Small intestine (tissue), 7 donors: ENCODE results near the gene IPO11. TPM values are rescaled to one million over a fixed set of nuclear protein-coding genes. Genes with fewer than 3 reads are reported as not detected.

Source experiments
- DNase-seq, 2 donors: peaks; one replicate each; pipeline versions ENCODE4 v3.0.0 to v3.0.0-alpha.2; 2013
- FAIRE-seq: peaks from 2 replicates; lab custom pipeline; 2012; peaks lifted over from hg19 to GRCh38; lab: Jason Lieb, UNC
- H3K27ac ChIP-seq, 3 donors: one replicate each; pipeline ENCODE4 v1.5.1; 2013; ENCODE audit warnings: low read length in 2 of 3, mild to moderate bottlenecking in 2 of 3, control low read depth in 1 of 3, inconsistent platforms in 1 of 3, low read depth in 1 of 3, moderate library complexity in 1 of 3
- H3K27me3 ChIP-seq, 3 donors: one replicate each; pipeline ENCODE4 v1.6.1; 2013; ENCODE audit warnings: low read length in 3 of 3, inconsistent platforms in 1 of 3; ENCODE audit not compliant: control insufficient read depth in 3 of 3, insufficient read depth in 3 of 3
- H3K36me3 ChIP-seq, 3 donors: one replicate each; pipeline ENCODE4 v1.6.1; 2013; ENCODE audit warnings: low read length in 3 of 3, inconsistent platforms in 1 of 3, low read depth in 1 of 3, mild to moderate bottlenecking in 1 of 3, moderate library complexity in 1 of 3; ENCODE audit not compliant: control insufficient read depth in 3 of 3, insufficient read depth in 2 of 3
- H3K4me1 ChIP-seq, 3 donors: one replicate each; pipeline ENCODE4 v1.6.1; 2013; ENCODE audit warnings: low read length in 2 of 3, inconsistent platforms in 1 of 3, low read depth in 1 of 3, mild to moderate bottlenecking in 1 of 3, moderate library complexity in 1 of 3; ENCODE audit not compliant: control insufficient read depth in 3 of 3, insufficient read depth in 2 of 3
- H3K4me3 ChIP-seq, 3 donors: one replicate each; pipeline ENCODE4 v1.5.1; 2013; ENCODE audit warnings: low read length in 3 of 3, control low read depth in 1 of 3, inconsistent platforms in 1 of 3, low read depth in 1 of 3, mild to moderate bottlenecking in 1 of 3, moderate library complexity in 1 of 3
- H3K9me3 ChIP-seq, 2 donors: one replicate each; pipeline ENCODE4 v1.6.1; 2013; ENCODE audit warnings: low read depth in 1 of 2, low read length in 1 of 2; ENCODE audit not compliant: control insufficient read depth in 2 of 2, insufficient read depth in 1 of 2
- WGBS, 3 donors: extraction: QIAGEN DNeasy Blood & Tissue Kit; methylation state at CpG; one replicate each; pipeline ENCODE4 v1.1.7; 2013; 5-methylcytosine and 5-hydroxymethylcytosine counted together
- polyA plus RNA-seq, 4 donors: library from polyadenylated mRNA; stranded (reverse) in 3 of 4; unstranded in 1 of 4; fragments of 200-250 nt in 3 of 4; fragments of 120-200 nt in 1 of 4; gene quantifications; one replicate each; pipeline versions ENCODE4 v1.2.1 to v1.2.3, GENCODE V29; 2013
- donor health status: healthy with polysubstance abuse.
- donor health status: control.
- donor health status: control.
- donor health status: Bipolar disorder and iron deficiency.
- donor health status: healthy.

The IPO11 gene
- polyA plus RNA-seq, 4 donors, result 4.7 to 19.6 (median 10.9) TPM

- no peaks in the 10 kb centered on the region for H3K27me3 ChIP-seq
- DNase-seq (no peak), FAIRE-seq (no peak)
- peaks cover 0 to 33% of the 10 kb centered on the region in 2 donors for H3K9me3 ChIP-seq
- 64 to 78% (median 69%) methylated on average over 1 of the region's 1 CpG for WGBS, 3 donors
- H3K27ac ChIP-seq, result no peak overlapping the region
- H3K36me3 ChIP-seq, result peaks cover 0 to 22% (median 4%) of the 10 kb centered on the region in 3 donors
- H3K4me3 ChIP-seq, result no peak overlapping the region
- H3K4me1 ChIP-seq, result no peaks in the 10 kb centered on the region
These were observed 156.9 kb downstream of the IPO11 start for GRCh38 chr5:62569470-62569869.

- Histone ChIP-seq H3K27ac (no peak overlapping the region), H3K4me3 (no peak overlapping the region), H3K4me1 (no peaks in the 10 kb centered on the region), H3K9me3 (peaks cover 0 to 9% of the 10 kb centered on the region in 2 donors), H3K36me3 (peaks cover 0 to 7% (median 2%) of the 10 kb centered on the region in 3 donors), H3K27me3 (no peaks in the 10 kb centered on the region)
- FAIRE-seq, result no peak
- no peak for DNase-seq
- 92 to 95% (median 93%) methylated on average over 9 of the region's 9 CpGs for WGBS, 3 donors
These were observed 160.5 kb downstream of the IPO11 start for GRCh38 chr5:62572918-62573514.

GRCh38 chr5:62574599-62574998 is 162.0 kb downstream of the IPO11 start:
- Histone ChIP-seq H3K9me3 (no peaks in the 10 kb centered on the region), H3K27ac (no peak overlapping the region), H3K4me3 (no peak overlapping the region), H3K4me1 (no peaks in the 10 kb centered on the region), H3K36me3 (no peaks in the 10 kb centered on the region), H3K27me3 (no peaks in the 10 kb centered on the region)
- FAIRE-seq (no peak), DNase-seq (no peak)
- 81 to 88% (median 84%) methylated on average over 2 of the region's 2 CpGs for WGBS, 3 donors

- WGBS, 3 donors, result 36 to 76% (median 59%) methylated on average over 2 of the region's 2 CpGs
- no peak for FAIRE-seq
These were observed 162.5 kb downstream of the IPO11 start for GRCh38 chr5:62575066-62575465.

GRCh38 chr5:62575489-62575888 is 162.9 kb downstream of the IPO11 start:
- Histone ChIP-seq H3K4me3 (no peak overlapping the region), H3K27ac (no peak overlapping the region), H3K36me3 (no peaks in the 10 kb centered on the region), H3K27me3 (no peaks in the 10 kb centered on the region), H3K4me1 (no peaks in the 10 kb centered on the region), H3K9me3 (no peaks in the 10 kb centered on the region)
- DNase-seq (no peak), FAIRE-seq (no peak)
- whole genome bisulfite sequencing, 3 donors, result 72 to 92% (median 76%) methylated on average over 1 of the region's 1 CpG

More at GRCh38 chr5:62575066-62575465, 162.5 kb downstream of the IPO11 start:
- Histone ChIP-seq H3K27me3 (no peaks in the 10 kb centered on the region), H3K4me1 (no peaks in the 10 kb centered on the region), H3K4me3 (no peak overlapping the region), H3K36me3 (no peaks in the 10 kb centered on the region), H3K27ac (no peak overlapping the region), H3K9me3 (no peaks in the 10 kb centered on the region)
- DNase-seq, result peak in 1 of 2 donors; percentile 3

- 85 to 94% (median 92%) methylated on average over 4 of the region's 4 CpGs for WGBS, 3 donors
- no peak overlapping the region for H3K27ac ChIP-seq
- H3K36me3 ChIP-seq, result no peaks in the 10 kb centered on the region
- no peaks in the 10 kb centered on the region for H3K9me3 ChIP-seq
- FAIRE-seq (no peak), DNase-seq (no peak)
- no peak overlapping the region for H3K4me3 ChIP-seq
- no peaks in the 10 kb centered on the region for H3K27me3 ChIP-seq
- no peaks in the 10 kb centered on the region for H3K4me1 ChIP-seq
These were observed 164.1 kb downstream of the IPO11 start for GRCh38 chr5:62576570-62577170.

- no peak overlapping the region for H3K27ac ChIP-seq
- DNase-seq (no peak), FAIRE-seq (no peak)
- H3K4me3 ChIP-seq, result no peak overlapping the region
- no peaks in the 10 kb centered on the region for H3K9me3 ChIP-seq
- H3K27me3 ChIP-seq, result no peaks in the 10 kb centered on the region
- no peaks in the 10 kb centered on the region for H3K4me1 ChIP-seq
- H3K36me3 ChIP-seq, result no peaks in the 10 kb centered on the region
- 91 to 97% (median 94%) methylated on average over 1 of the region's 1 CpG for WGBS, 3 donors
These were observed 164.9 kb downstream of the IPO11 start for GRCh38 chr5:62577488-62577887.

- no peaks in the 10 kb centered on the region for H3K9me3 ChIP-seq
- H3K27ac ChIP-seq, result no peak within 1 kb of the TSS
- WGBS, 3 donors, result 39 to 79% (median 66%) methylated on average over 4 of the region's 4 CpGs
- H3K36me3 ChIP-seq, result no peaks in the 10 kb centered on the region
- H3K4me1 ChIP-seq, result no peaks in the 10 kb centered on the region
- DNase-seq (peak; percentile 6 to 23), FAIRE-seq (no peak)
- no peak within 1 kb of the TSS for H3K4me3 ChIP-seq
- no peaks in the 10 kb centered on the region for H3K27me3 ChIP-seq
These were observed 166.0 kb downstream of the IPO11 start, which contains the start of gene LRRC70 for GRCh38 chr5:62578540-62578939. LRRC70 (plus strand) TSS chr5:62578819; CDS start chr5:62579439, 620 bp downstream.
